OCI-LY7 (cell line): ENCODE data around the gene GPATCH2. TPM values are rescaled to one million over a fixed set of nuclear protein-coding genes. Genes with fewer than 3 reads are reported as not detected.

Experiments
- BruUV-seq: library from RNA; stranded (reverse); fragments of 400-500 nt; replicated peaks from 2 replicates; lab custom pipeline; 2021; lab: Mats Ljungman, UMichigan
- CTCF ChIA-PET: fragments of 300-600 bp; sonication (Branson Sonifier 250); formaldehyde crosslinking; loops from one replicate; lab custom pipeline; 2022; ENCODE audit warnings: antibody characterized with exemption; ENCODE audit not compliant: unreplicated experiment; lab: Charles Lee
- POLR2A ChIA-PET: fragments of 300-600 bp; sonication (Branson Sonifier 250); formaldehyde crosslinking; loops from one replicate; lab custom pipeline; 2022; ENCODE audit warnings: antibody characterized with exemption; lab: Charles Lee
- DNase-seq: peaks from one replicate; pipeline ENCODE4 v3.0.0-alpha.2; 2015; ENCODE audit warnings: low spot score
- H2AFZ ChIP-seq: fragments of 200-600 bp; sonication (generic), shearing (Covaris generic); 2 replicates; pipeline ENCODE4 v1.6.1; 2014; ENCODE audit warnings: mild to moderate bottlenecking, antibody characterized with exemption, low read length, moderate library complexity
- H3K27ac ChIP-seq: fragments of 200-600 bp; sonication (generic); 2 replicates; pipeline ENCODE4 v1.5.1; 2014; ENCODE audit warnings: mixed run types, low read depth, mild to moderate bottlenecking, moderate library complexity, low read length, inconsistent platforms; ENCODE audit not compliant: poor library complexity, severe bottlenecking
- H3K36me3 ChIP-seq: fragments of 200-600 bp; sonication (generic); 2 replicates; pipeline ENCODE4 v1.6.1; 2014; ENCODE audit warnings: mild to moderate bottlenecking, antibody characterized with exemption, low read length, moderate library complexity, mixed read lengths; ENCODE audit not compliant: insufficient read depth
- H3K4me1 ChIP-seq: fragments of 200-600 bp; sonication (generic); 2 replicates; pipeline ENCODE4 v1.5.1; 2014; ENCODE audit warnings: mild to moderate bottlenecking, low read length; ENCODE audit not compliant: insufficient read depth, poor library complexity, severe bottlenecking
- H3K4me2 ChIP-seq: fragments of 200-600 bp; sonication (generic); 2 replicates; pipeline ENCODE4 v1.6.1; 2014; ENCODE audit warnings: mild to moderate bottlenecking, low read length
- H3K4me3 ChIP-seq: fragments of 200-600 bp; sonication (generic); 2 replicates; pipeline ENCODE4 v1.5.1; 2014; ENCODE audit warnings: mild to moderate bottlenecking, low read depth, low read length; ENCODE audit not compliant: poor library complexity, severe bottlenecking
- H3K79me2 ChIP-seq: fragments of 200-600 bp; sonication (generic); 2 replicates; pipeline ENCODE4 v1.6.1; 2016; ENCODE audit warnings: low read depth, mild to moderate bottlenecking, low read length, moderate library complexity, mixed read lengths; ENCODE audit not compliant: insufficient read depth
- H3K9me2 ChIP-seq: fragments of 200-600 bp; sonication (generic); 2 replicates; pipeline ENCODE4 v1.6.1; 2016; ENCODE audit warnings: mild to moderate bottlenecking, low read length, mixed read lengths; ENCODE audit not compliant: insufficient read depth
- H3K9me3 ChIP-seq: fragments of 200-600 bp; sonication (generic); 2 replicates; pipeline ENCODE4 v1.6.1; 2014; ENCODE audit warnings: mild to moderate bottlenecking, mixed run types, low read length, mixed read lengths
- H4K20me1 ChIP-seq: fragments of 200-600 bp; sonication (generic); 2 replicates; pipeline ENCODE4 v1.6.1; 2014; ENCODE audit warnings: mild to moderate bottlenecking, antibody characterized with exemption, low read length, moderate library complexity, mixed read lengths; ENCODE audit not compliant: insufficient read depth
- CTCF ChIP-seq: fragments of 200-600 bp; sonication (generic); conservative IDR thresholded peaks from 2 replicates; pipeline ENCODE4 v1.5.1; 2014; ENCODE audit warnings: mild to moderate bottlenecking, antibody characterized with exemption, low read length, moderate library complexity, mixed read lengths
- EZH2phosphoT487 ChIP-seq: fragments of 200-600 bp; sonication (generic); IDR thresholded peaks from 2 replicates; pipeline ENCODE4 v1.6.1; 2018; ENCODE audit warnings: low read depth, borderline replicate concordance, mild to moderate bottlenecking, mixed run types, antibody characterized with exemption, low read length, moderate library complexity, mixed read lengths
- intact Hi-C: fragments of 100-400 bp; cut with micrococcal nuclease; formaldehyde crosslinking; loops from one replicate; pipeline ENCODE4 v1.10.0; 2022; ENCODE audit not compliant: unreplicated experiment
- total RNA-seq, 2 experiments: library from RNA; depleted of rRNA in 1 of 2; stranded (reverse); fragments of >200 nt in 1 of 2; shearing (Covaris generic) in 1 of 2; gene quantifications; 2 replicates each; pipeline ENCODE4 v1.2.3, GENCODE V29; 2014 to 2022

Gene GPATCH2
- total RNA-seq, 2 experiments from 2014 or later, result 8.8 to 12.7 TPM

GRCh38 chr1:217402301-217402700 is 228.6 kb downstream of the GPATCH2 start:
- H3K9me2 ChIP-seq, result no peaks in the 10 kb centered on the region
- no peak overlapping the region for H3K4me3 ChIP-seq
- TF ChIP-seq EZH2phosphoT487, result no peak
- TF ChIP-seq CTCF, result no peak
- H3K36me3 ChIP-seq, result no peaks in the 10 kb centered on the region
- no peak for DNase-seq
- CTCF ChIA-PET, result no interaction called here
- no TSS peak for BruUV-seq
- H3K79me2 ChIP-seq, result no peaks in the 10 kb centered on the region
- no peaks in the 10 kb centered on the region for H4K20me1 ChIP-seq
- no peaks in the 10 kb centered on the region for H3K9me3 ChIP-seq
- no peak overlapping the region for H3K4me2 ChIP-seq
- intact Hi-C loops, result no loop called here
- H3K4me1 ChIP-seq, result no peaks in the 10 kb centered on the region
- no peak overlapping the region for H3K27ac ChIP-seq
- POLR2A ChIA-PET, result no interaction called here
- H2AFZ ChIP-seq, result no peak overlapping the region

- ChIA-PET POLR2A (interaction anchor here (0.7 kb wide), 1 partner anchor 10 kb away, joined by 3 read pairs; no protein-coding TSS in a partner anchor), CTCF (no interaction called here)
- Histone ChIP-seq H3K4me2 (no peak overlapping the region), H4K20me1 (no peaks in the 10 kb centered on the region), H3K79me2 (no peaks in the 10 kb centered on the region), H3K36me3 (no peaks in the 10 kb centered on the region), H3K4me3 (no peak overlapping the region), H3K4me1 (no peaks in the 10 kb centered on the region), H3K27ac (no peak overlapping the region), H3K9me3 (no peaks in the 10 kb centered on the region), H2AFZ (no peak overlapping the region), H3K9me2 (no peaks in the 10 kb centered on the region)
- intact Hi-C loops, result no loop called here
- DNase-seq, result no peak
- BruUV-seq, result no TSS peak
- no peak for TF ChIP-seq EZH2phosphoT487
- TF ChIP-seq CTCF, result no peak
These were observed 237.0 kb downstream of the GPATCH2 start for GRCh38 chr1:217393896-217394295.

- Histone ChIP-seq H3K27ac (no peak overlapping the region), H4K20me1 (no peaks in the 10 kb centered on the region), H3K79me2 (no peaks in the 10 kb centered on the region), H3K4me2 (no peak overlapping the region), H3K4me1 (no peaks in the 10 kb centered on the region), H3K9me3 (no peaks in the 10 kb centered on the region), H3K4me3 (no peak overlapping the region), H3K9me2 (no peaks in the 10 kb centered on the region), H3K36me3 (no peaks in the 10 kb centered on the region), H2AFZ (no peak overlapping the region)
- TF ChIP-seq CTCF (no peak), EZH2phosphoT487 (no peak)
- BruUV-seq, result no TSS peak
- no peak for DNase-seq
- intact Hi-C loops, result no loop called here
- ChIA-PET POLR2A (no interaction called here), CTCF (no interaction called here)
These were observed 238.4 kb downstream of the GPATCH2 start for GRCh38 chr1:217392441-217392840.
